OCI-LY7 (cell line): ENCODE results near the gene CPHXL. TPM values are rescaled to one million over a fixed set of nuclear protein-coding genes. Genes with fewer than 3 reads are reported as not detected.

Source experiments
- small RNA-seq: library from RNA; depleted of rRNA; stranded (forward); fragments of <200 nt; gene quantifications from one replicate; pipeline ENCODE3, GENCODE V24; 2014
- total RNA-seq, 2 experiments: library from RNA; depleted of rRNA in 1 of 2; stranded (reverse); fragments of >200 nt in 1 of 2; shearing (Covaris generic) in 1 of 2; gene quantifications; 2 replicates each; pipeline ENCODE4 v1.2.3, GENCODE V29; 2014 to 2022

Gene CPHXL
- total RNA-seq, 2 experiments from 2014 or later = not detected

Small RNA genes within 50 kb of the gene (small RNA-seq; reads per million reads assigned to genes)
- gene RN7SL520P = not detected

Other genes with a start within 250 kb of the CPHXL start
- 0.06 TPM in 1 of 2 replicates, not detected in the other for gene CHST6, start 231.0 kb downstream of the CPHXL start, total RNA-seq (2014; rRNA removed; shearing (Covaris generic))
- 0.13 TPM in 1 of 2 replicates, not detected in the other for gene CHST6, start 231.0 kb downstream of the CPHXL start, total RNA-seq (2022)
- 0.19 and 0.54 TPM in 2 replicates for gene CHST5, start 190.4 kb downstream of the CPHXL start, total RNA-seq (2014; rRNA removed; shearing (Covaris generic))
- 0.10 and 0.89 TPM in 2 replicates for gene CHST5, start 190.4 kb downstream of the CPHXL start, total RNA-seq (2022)
- 5.6 and 6.9 TPM in 2 replicates for gene TMEM231, start 170.2 kb downstream of the CPHXL start, total RNA-seq (2014; rRNA removed; shearing (Covaris generic))
- 6.6 and 10.0 TPM in 2 replicates for gene TMEM231, start 170.2 kb downstream of the CPHXL start, total RNA-seq (2022)
- 37.0 and 57.7 TPM in 2 replicates for gene GABARAPL2, start 160.1 kb downstream of the CPHXL start, total RNA-seq (2014; rRNA removed; shearing (Covaris generic))
- gene GABARAPL2, start 160.1 kb downstream of the CPHXL start, total RNA-seq (2022) = 91.6 and 93.5 TPM in 2 replicates
- 46.8 and 53.4 TPM in 2 replicates for gene ADAT1, start 103.2 kb downstream of the CPHXL start, total RNA-seq (2014; rRNA removed; shearing (Covaris generic))
- gene ADAT1, start 103.2 kb downstream of the CPHXL start, total RNA-seq (2022) = 85.7 and 91.7 TPM in 2 replicates
- gene KARS1, start 78.8 kb downstream of the CPHXL start, total RNA-seq (2014; rRNA removed; shearing (Covaris generic)) = 126 and 143 TPM in 2 replicates
- gene KARS1, start 78.8 kb downstream of the CPHXL start, total RNA-seq (2022) = 167 and 172 TPM in 2 replicates
- gene TERF2IP, start 78.7 kb downstream of the CPHXL start, total RNA-seq (2014; rRNA removed; shearing (Covaris generic)) = 41.6 and 42.3 TPM in 2 replicates
- 64.3 and 69.3 TPM in 2 replicates for gene TERF2IP, start 78.7 kb downstream of the CPHXL start, total RNA-seq (2022)
- gene CPHXL2, start 49.5 kb downstream of the CPHXL start, total RNA-seq (2014; rRNA removed; shearing (Covaris generic)) = not detected in 2 replicates
- not detected in 2 replicates for gene CPHXL2, start 49.5 kb downstream of the CPHXL start, total RNA-seq (2022)
- not detected in 2 replicates for gene DUXB, start 25.0 kb downstream of the CPHXL start, total RNA-seq (2014; rRNA removed; shearing (Covaris generic))
- not detected in 2 replicates for gene DUXB, start 25.0 kb downstream of the CPHXL start, total RNA-seq (2022)